ENCODE measurements around the gene LDAF1. TPM values are rescaled to one million over a fixed set of nuclear protein-coding genes. Genes with fewer than 3 reads are reported as not detected.
"Not testable (repeated sequence)": the region's sequence is repeated elsewhere in the genome, so short reads cannot be mapped to it uniquely, and the experiment has no call there.

Gene LDAF1
- total and polyA plus RNA-seq, 10 donors = 6.3 to 22.1 (median 12.0) TPM

DNA sequence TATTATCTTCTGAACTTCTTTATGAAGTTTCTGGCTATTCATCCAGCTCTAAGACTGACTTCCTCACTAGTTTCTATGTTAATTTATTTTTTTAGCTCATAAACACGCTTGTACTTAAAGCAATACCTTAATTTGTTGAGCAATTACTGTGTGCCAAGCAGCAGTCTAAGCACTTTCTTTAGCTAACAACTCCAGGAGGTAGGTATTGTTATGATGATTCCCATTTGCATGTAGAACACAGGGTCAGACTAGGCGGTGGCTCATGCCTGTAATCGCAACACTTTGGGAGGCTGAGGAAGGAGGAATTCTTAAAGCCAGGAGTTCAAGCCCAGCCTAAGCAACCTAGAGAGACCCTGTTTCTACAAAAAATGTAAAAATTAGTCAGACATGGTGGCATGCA lies 27.7 kb upstream of the LDAF1 start:
- Histone ChIP-seq H3K9me3 (no peaks in the 10 kb centered on the region), H3K27ac (no peak overlapping the region), H3K4me1 (no peaks in the 10 kb centered on the region), H3K27me3 (replicated peaks in 1 of 7) (peaks cover 0 to 8% (median 0%) of the 10 kb centered on the region in 7 donors), H3K4me3 (no peak overlapping the region), H3K36me3 (no peaks in the 10 kb centered on the region)
- TF ChIP-seq POLR2AphosphoS5 (IDR thresholded peaks at IDR 0.05) (no peak), CTCF (IDR thresholded peaks at IDR 0.05 in 8 of 11, conservative IDR thresholded peaks at IDR 0.05 in 3 of 11) (no peak), POLR2A (IDR thresholded peaks at IDR 0.05) (no peak)
- WGBS, 5 donors = 84 to 94% (median 90%) methylated on average over 3 of the region's 3 CpGs
- intact Hi-C loops (cut with DNase I; ENCODE audit: low total_unique reads) = no loop called here
- DNase-seq = no peak

DNA sequence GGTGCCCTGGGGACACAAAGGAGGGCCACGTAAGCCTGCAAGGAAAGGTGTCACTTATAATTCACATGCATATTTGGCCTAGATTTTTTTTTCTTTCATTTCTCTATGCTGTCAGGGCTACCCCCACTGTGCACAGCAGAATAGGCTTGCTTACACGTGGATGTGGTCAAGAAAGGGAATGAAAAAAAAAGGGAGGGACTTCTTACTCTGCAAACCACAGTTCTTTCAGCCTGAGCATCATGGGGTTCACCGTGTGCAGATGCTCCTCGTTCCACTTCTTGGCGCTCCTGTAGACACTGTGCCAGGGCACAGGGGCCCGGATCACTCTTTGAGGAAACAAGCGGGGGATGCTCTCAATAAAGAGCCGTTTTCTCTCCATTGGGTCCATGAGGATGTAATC lies 24.4 kb upstream of the LDAF1 start:
- Histone ChIP-seq H3K27ac (no peak overlapping the region), H3K4me1 (no peaks in the 10 kb centered on the region), H3K9me3 (no peaks in the 10 kb centered on the region), H3K36me3 (no peaks in the 10 kb centered on the region), H3K4me3 (no peak overlapping the region), H3K27me3 (replicated peaks in 1 of 7) (peaks cover 0 to 16% (median 0%) of the 10 kb centered on the region in 7 donors)
- WGBS, 5 donors = 73 to 83% (median 75%) methylated on average over 8 of the region's 8 CpGs
- TF ChIP-seq CTCF (IDR thresholded peaks at IDR 0.05 in 8 of 11, conservative IDR thresholded peaks at IDR 0.05 in 3 of 11) (no peak), POLR2A (IDR thresholded peaks at IDR 0.05) (no peak), POLR2AphosphoS5 (IDR thresholded peaks at IDR 0.05) (no peak)
- intact Hi-C loops (cut with DNase I; ENCODE audit: low total_unique reads) = no loop called here
- DNase-seq = no peak

GRCh38 chr16:21145738-21146137 lies 12.7 kb upstream of the LDAF1 start:
- H3K27me3 ChIP-seq (replicated peaks in 1 of 7) = peaks cover 0 to 32% (median 0%) of the 10 kb centered on the region in 7 donors
- intact Hi-C loops (cut with DNase I; ENCODE audit: low total_unique reads) = no loop called here
- H3K27ac ChIP-seq = no peak overlapping the region
- WGBS, 5 donors = 64 to 75% (median 66%) methylated on average over 5 of the region's 5 CpGs
- peaks cover 0 to 5% (median 0%) of the 10 kb centered on the region in 6 donors for H3K4me1 ChIP-seq
- no peak for TF ChIP-seq CTCF (IDR thresholded peaks at IDR 0.05 in 8 of 11, conservative IDR thresholded peaks at IDR 0.05 in 3 of 11)
- no peak for TF ChIP-seq POLR2AphosphoS5 (IDR thresholded peaks at IDR 0.05)
- TF ChIP-seq POLR2A (IDR thresholded peaks at IDR 0.05) = no peak
- no peaks in the 10 kb centered on the region for H3K36me3 ChIP-seq
- DNase-seq = no peak
- no peak overlapping the region for H3K4me3 ChIP-seq
- H3K9me3 ChIP-seq = peaks cover 0 to 9% (median 0%) of the 10 kb centered on the region in 8 donors

GRCh38 chr16:21150375-21151001 lies 8.0 kb upstream of the LDAF1 start, which contains the start of gene DNAH3:
Gene DNAH3 (minus strand): TSS chr16:21150846. CDS start chr16:21150319, 527 bp downstream.
- Histone ChIP-seq H3K4me1 (peaks cover 0 to 6% (median 0%) of the 10 kb centered on the region in 6 donors), H3K9me3 (no peaks in the 10 kb centered on the region), H3K36me3 (no peaks in the 10 kb centered on the region), H3K27me3 (replicated peaks in 1 of 7) (peaks cover 0 to 38% (median 0%) of the 10 kb centered on the region in 7 donors), H3K4me3 (no peak within 1 kb of the TSS), H3K27ac (no peak within 1 kb of the TSS)
- no peak for DNase-seq
- intact Hi-C loops (cut with DNase I; ENCODE audit: low total_unique reads) = loop anchor here (10.0 kb wide), 2 partner anchors 154 to 1174 kb away; no protein-coding TSS in a partner anchor
- WGBS, 5 donors = 9 to 14% (median 9%) methylated on average over 8 of the region's 8 CpGs
- TF ChIP-seq POLR2AphosphoS5 (IDR thresholded peaks at IDR 0.05) (no peak), POLR2A (IDR thresholded peaks at IDR 0.05) (no peak), CTCF (IDR thresholded peaks at IDR 0.05 in 8 of 11, conservative IDR thresholded peaks at IDR 0.05 in 3 of 11) (no peak)

- 71 to 91% (median 87%) methylated on average over 20 to 51 of the region's 51 CpGs for WGBS, 5 donors
- intact Hi-C loops (cut with DNase I; ENCODE audit: low total_unique reads) = loop anchor here (10.0 kb wide), 2 partner anchors 152 to 1172 kb away; no protein-coding TSS in a partner anchor
These were observed 6.1 kb upstream of the LDAF1 start for GRCh38 chr16:21152160-21153030.

More at GRCh38 chr16:21152160-21153030, 6.1 kb upstream of the LDAF1 start:
- H3K27ac ChIP-seq, DNase-seq, H3K9me3 ChIP-seq, H3K4me3 ChIP-seq, H3K36me3 ChIP-seq: not testable (repeated sequence)
- Histone ChIP-seq H3K27me3 (replicated peaks in 1 of 7) (peaks cover 0 to 25% (median 0%) of the 10 kb centered on the region in 7 donors), H3K4me1 (peaks cover 0 to 11% (median 0%) of the 10 kb centered on the region in 6 donors)

All from spleen (tissue), 11 donors.